Ectodermal cell (in vitro differentiated cells): ENCODE results near the gene DCDC2C.

Experiments used
- H3K27ac ChIP-seq: 2 replicates; pipeline ENCODE4 v1.7.0; 2013; ENCODE audit warnings: mild to moderate bottlenecking, low read depth, low read length; ENCODE audit not compliant: insufficient read depth, poor library complexity, severe bottlenecking
- H3K27me3 ChIP-seq: 2 replicates; pipeline ENCODE4 v1.7.0; 2013; ENCODE audit warnings: mild to moderate bottlenecking, low read length; ENCODE audit not compliant: insufficient read depth, control insufficient read depth, poor library complexity, severe bottlenecking
- H3K36me3 ChIP-seq: one replicate; pipeline ENCODE4 v1.7.0; 2013; ENCODE audit warnings: low read length; ENCODE audit not compliant: control insufficient read depth, insufficient read depth
- H3K4me1 ChIP-seq: one replicate; pipeline ENCODE4 v1.7.0; 2013; ENCODE audit warnings: low read length; ENCODE audit not compliant: control insufficient read depth, insufficient read depth
- H3K4me3 ChIP-seq: 2 replicates; pipeline ENCODE4 v1.7.0; 2013; ENCODE audit warnings: low read depth, low read length, control low read depth; ENCODE audit not compliant: insufficient read depth
- H3K9me3 ChIP-seq: 2 replicates; pipeline ENCODE4 v1.7.0; 2013; ENCODE audit warnings: mild to moderate bottlenecking, low read length, moderate library complexity; ENCODE audit not compliant: control insufficient read depth
- WGBS, 2 experiments: methylation state at CpG; one replicate each; pipeline ENCODE4 v1.1.7; 2013; ENCODE audit warnings: missing lambda C conversion rate in 2 of 2; 5-methylcytosine and 5-hydroxymethylcytosine counted together

The DCDC2C gene

DNA sequence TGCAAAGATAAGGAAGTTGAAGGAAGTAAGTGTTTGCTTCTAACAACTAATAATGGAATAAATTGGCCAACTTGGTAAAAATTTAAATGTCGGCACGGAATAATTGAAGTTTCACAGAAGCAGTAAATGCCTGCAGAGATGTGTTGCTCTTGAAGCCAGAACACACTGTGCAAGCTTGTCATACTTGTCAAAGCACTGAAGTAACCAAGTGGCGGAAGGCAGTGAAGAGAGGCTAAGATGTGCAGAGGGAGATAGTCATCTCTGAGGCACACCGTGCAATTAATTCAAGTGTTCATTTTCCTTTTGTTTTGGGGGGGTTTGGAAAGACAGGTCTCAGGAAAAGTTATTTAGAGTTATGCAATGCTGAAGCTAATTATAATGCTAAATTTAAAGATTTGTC, 5.2 kb downstream of the DCDC2C start:
- Histone ChIP-seq H3K27me3 (peaks cover 9% of the 10 kb centered on the region), H3K4me3 (no peak overlapping the region), H3K4me1 (peaks cover 7% of the 10 kb centered on the region), H3K36me3 (no peaks in the 10 kb centered on the region), H3K9me3 (no peaks in the 10 kb centered on the region), H3K27ac (no peak overlapping the region)
- WGBS, 2 experiments, result 83 to 87% methylated on average over 4 of the region's 4 CpGs

DNA sequence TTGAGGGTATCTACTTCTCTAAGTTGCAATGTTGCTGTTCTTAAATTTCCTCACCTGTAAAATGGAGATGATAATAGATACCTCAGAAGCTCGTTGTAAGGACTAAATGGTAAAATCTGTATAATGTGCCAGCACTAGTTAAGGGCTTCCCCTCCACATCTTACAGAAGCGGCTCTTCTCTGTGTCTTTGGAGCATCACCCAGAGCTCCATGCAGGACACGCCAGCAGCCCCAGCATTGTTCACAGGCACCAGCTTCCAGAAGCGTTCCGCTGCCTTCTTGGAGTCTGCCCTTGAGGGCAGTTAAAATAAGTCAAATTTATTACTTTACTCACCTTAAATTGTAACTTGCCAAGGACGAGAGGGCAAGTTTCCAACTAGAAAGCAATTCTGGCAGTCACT, 5.8 kb downstream of the DCDC2C start:
- Histone ChIP-seq H3K36me3 (no peaks in the 10 kb centered on the region), H3K27ac (no peak overlapping the region), H3K4me1 (peaks cover 7% of the 10 kb centered on the region), H3K9me3 (no peaks in the 10 kb centered on the region), H3K27me3 (peaks cover 4% of the 10 kb centered on the region), H3K4me3 (no peak overlapping the region)
- WGBS, 2 experiments, result 93 to 97% methylated on average over 6 of the region's 6 CpGs

DNA sequence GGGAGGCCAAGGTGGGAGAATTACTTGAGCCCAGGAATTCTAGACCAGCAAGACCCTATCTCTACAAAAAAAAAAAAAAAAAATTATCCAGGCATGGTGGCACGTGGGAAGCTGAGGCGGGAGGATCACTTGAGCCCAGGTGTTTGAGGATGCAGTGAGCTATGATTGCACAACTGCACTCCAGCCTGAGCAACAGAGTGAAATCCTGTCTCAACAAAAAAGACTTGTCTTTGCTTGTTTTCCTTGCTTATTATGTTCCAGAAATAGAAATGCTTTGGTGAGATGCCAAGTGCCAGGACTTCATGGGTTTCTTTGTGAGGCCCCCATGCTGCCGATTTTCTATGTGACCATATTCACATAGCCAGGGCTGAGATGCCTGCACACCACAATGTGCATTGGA, 9.0 kb downstream of the DCDC2C start:
- Histone ChIP-seq H3K9me3 (no peaks in the 10 kb centered on the region), H3K36me3 (no peaks in the 10 kb centered on the region), H3K27me3 (no peaks in the 10 kb centered on the region), H3K4me1 (no peaks in the 10 kb centered on the region), H3K4me3 (no peak overlapping the region), H3K27ac (no peak overlapping the region)
- WGBS, 2 experiments, result 93 to 96% methylated on average over 3 of the region's 3 CpGs

DNA sequence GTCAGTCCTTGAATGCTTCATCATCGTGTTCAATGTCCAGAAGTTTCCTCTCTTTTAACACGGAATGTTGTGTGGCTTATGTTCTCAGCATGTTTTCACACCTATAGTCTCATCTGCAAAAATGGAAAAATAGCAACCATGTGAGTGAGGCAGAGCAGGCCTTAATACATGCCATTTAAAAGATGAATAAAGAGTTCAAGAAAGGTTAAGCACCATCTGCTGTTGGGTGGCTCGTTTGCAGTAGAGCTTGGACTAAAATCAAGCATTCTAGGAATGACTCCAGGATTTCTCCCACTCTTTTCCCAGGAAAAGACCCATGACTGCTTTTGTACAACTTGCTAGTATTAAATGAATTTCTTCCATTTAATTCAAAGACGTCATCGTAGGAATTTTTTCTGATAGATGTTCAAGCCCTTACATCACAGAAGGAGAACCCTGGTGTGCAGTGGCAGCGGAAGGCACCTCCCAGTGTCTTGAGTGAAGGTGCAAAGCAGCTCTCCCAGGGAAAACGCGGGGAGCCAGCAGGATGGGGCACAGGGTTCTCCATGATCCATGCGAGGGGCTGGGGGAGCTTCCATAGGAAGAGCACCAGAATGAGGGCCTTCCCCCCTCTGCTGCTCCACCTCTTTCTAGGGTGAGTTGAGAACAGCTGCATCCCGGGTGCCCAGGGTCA, 9.6 kb downstream of the DCDC2C start:
- H3K27ac ChIP-seq, result no peak overlapping the region
- H3K4me1 ChIP-seq, result no peaks in the 10 kb centered on the region
- no peak overlapping the region for H3K4me3 ChIP-seq
- no peaks in the 10 kb centered on the region for H3K36me3 ChIP-seq
- 90 to 94% methylated on average over 10 of the region's 10 CpGs for WGBS, 2 experiments
- no peaks in the 10 kb centered on the region for H3K27me3 ChIP-seq
- H3K9me3 ChIP-seq, result no peaks in the 10 kb centered on the region

DNA sequence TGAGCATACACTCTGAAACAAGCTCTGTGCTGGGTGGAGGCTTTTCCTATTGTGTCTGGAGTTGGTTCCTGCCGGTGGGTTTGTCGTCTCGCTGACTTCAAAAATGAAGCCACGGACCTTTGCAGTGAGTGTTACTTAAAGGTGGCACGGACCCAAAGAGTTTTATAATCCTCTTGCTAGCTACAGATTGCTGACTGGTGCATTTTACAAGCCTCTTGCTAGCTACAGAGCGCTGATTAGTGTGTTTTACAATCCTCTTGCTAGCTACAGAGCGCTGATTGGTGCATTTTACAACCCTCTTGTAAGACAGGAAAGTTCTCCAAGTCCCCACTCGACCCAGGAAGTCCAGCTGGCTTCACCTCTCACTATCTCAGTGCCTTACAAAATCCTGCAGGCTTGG, 15.3 kb downstream of the DCDC2C start:
- WGBS, 2 experiments, result 85 to 86% methylated on average over 8 of the region's 8 CpGs
- Histone ChIP-seq H3K9me3 (peaks cover 2% of the 10 kb centered on the region), H3K27me3 (no peaks in the 10 kb centered on the region), H3K27ac (no peak overlapping the region), H3K4me3 (no peak overlapping the region), H3K36me3 (no peaks in the 10 kb centered on the region), H3K4me1 (no peaks in the 10 kb centered on the region)

DNA sequence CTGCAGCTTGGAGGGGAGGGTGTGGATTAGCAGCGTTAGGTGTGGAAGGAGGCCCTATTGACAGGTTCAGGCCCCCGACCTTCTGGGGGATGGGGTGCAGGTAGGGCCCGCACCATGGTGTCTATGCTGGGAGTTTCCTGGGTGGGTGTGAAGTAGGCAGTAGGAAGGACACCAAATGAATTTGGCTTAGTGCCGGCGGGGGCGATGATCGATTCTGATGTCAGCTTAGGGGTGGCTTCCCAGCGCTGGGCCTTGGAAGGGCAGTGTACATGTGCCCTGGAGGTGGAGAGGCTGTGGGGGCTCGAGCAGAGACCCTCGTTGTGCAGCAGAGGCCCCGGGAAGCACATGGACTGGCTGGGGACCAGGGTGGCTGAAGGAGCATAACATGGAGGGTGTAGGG, 21.6 kb downstream of the DCDC2C start:
- Histone ChIP-seq H3K27ac (no peak overlapping the region), H3K27me3 (peaks cover 5% of the 10 kb centered on the region), H3K9me3 (peaks cover 2% of the 10 kb centered on the region), H3K36me3 (no peaks in the 10 kb centered on the region), H3K4me1 (peaks cover 10% of the 10 kb centered on the region), H3K4me3 (no peak overlapping the region)
- 93% methylated on average over 11 of the region's 11 CpGs for whole genome bisulfite sequencing, 2 experiments

DNA sequence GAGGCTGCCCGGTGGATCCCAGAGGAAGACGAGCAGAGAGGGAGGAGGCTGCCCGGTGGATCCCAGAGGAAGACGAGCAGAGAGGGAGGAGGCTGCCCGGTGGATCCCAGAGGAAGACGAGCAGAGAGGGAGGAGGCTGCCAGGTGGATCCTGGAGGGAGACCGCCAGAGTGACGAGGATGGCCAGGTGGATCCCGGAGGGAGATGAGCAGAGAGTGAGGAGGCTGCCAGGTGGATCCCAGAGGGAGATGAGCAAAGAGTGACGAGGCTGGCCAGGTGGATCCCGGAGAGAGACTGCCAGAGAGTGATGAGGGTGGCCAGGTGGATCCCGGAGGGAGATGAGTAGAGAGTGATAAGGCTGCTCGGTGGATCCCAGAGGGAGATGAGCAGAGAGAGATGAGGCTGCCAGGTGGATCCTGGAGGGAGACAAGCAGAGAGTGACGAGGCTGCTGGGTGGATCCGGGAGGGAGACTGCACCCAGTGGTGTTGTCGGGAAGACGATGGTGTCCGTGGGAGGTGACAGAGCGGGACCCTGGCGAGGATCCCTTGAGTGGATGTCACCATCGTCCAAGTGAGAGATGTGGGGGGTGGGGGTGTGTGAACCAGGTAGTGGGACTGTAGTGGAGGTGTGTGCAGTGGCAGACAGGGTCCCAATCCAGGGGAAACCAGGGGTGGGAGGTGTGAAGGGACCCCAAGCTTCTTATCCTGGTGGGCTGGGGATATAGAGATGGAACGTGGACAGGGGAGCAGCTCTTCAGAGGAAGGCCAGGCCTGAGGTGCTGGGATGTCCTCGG, 22.3 kb downstream of the DCDC2C start:
- Histone ChIP-seq H3K4me3 (no peak overlapping the region), H3K9me3 (peaks cover 2% of the 10 kb centered on the region), H3K27ac (no peak overlapping the region), H3K4me1 (peaks cover 10% of the 10 kb centered on the region), H3K27me3 (peaks cover 5% of the 10 kb centered on the region), H3K36me3 (no peaks in the 10 kb centered on the region)
- WGBS, 2 experiments, result 86 to 87% methylated on average over 23 of the region's 23 CpGs

DNA sequence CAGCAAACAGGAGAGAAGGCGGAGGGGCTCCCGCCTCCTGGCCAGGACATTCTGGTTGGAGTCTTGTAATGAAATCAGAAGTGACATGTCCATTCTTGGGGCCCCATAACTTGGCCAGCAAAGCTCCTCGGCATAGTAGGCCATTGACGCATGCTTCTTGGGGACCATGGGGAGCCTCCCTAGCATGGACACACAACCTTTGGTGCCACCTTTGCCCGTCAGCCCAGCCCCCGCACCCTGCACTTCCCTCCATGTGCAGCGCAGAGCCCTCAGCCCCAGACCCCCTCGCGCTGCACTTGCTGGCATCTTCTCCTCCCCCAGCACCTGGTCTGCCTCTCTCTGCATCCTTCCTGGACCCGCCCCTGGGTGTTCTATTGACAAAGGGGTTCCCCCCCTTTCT, 23.1 kb downstream of the DCDC2C start:
- no peaks in the 10 kb centered on the region for H3K9me3 ChIP-seq
- no peaks in the 10 kb centered on the region for H3K36me3 ChIP-seq
- H3K4me1 ChIP-seq, result peaks cover 10% of the 10 kb centered on the region
- H3K27me3 ChIP-seq, result peaks cover 5% of the 10 kb centered on the region
- WGBS, 2 experiments, result 89 to 94% methylated on average over 10 of the region's 10 CpGs
- no peak overlapping the region for H3K27ac ChIP-seq
- no peak overlapping the region for H3K4me3 ChIP-seq

DNA sequence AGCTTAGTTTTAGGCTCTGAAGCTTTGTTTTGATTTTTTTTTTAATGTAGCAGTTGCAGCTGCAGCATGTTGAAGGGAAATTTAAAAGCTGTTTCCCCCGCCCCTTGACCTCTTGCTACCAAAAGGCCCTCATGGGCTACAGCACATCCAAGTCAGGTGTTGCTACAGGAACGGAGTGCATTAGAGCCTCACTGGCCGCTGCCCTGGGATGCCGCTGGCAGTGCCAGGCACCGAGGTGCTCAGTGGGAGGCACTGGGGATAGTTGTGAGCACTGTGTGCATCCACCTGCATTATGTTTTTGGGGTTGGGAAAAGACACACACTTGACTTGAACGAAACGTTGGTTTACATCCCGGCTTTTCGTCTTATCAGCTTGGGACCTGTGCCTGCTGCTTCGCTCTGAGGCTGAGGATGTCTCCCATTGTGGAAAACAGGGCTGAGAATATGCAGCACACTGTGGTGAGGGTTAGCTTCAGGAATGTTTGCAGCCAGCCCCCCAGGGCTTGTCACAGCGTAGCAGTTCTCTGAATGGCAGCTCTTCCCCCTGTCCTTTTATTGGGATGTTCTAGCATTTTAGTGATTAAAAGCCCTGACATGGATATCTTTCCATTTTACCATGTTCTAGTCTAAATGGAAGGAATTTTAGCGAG, 24.1 kb downstream of the DCDC2C start:
- 44 to 46% methylated on average over 12 of the region's 12 CpGs for WGBS, 2 experiments
- H3K4me3 ChIP-seq, result peak overlapping the region; percentile 12
- no peaks in the 10 kb centered on the region for H3K9me3 ChIP-seq
- H3K27ac ChIP-seq, result no peak overlapping the region
- H3K36me3 ChIP-seq, result no peaks in the 10 kb centered on the region
- peaks cover 10% of the 10 kb centered on the region for H3K4me1 ChIP-seq
- peaks cover 5% of the 10 kb centered on the region for H3K27me3 ChIP-seq
